Heart left ventricle (tissue), 16 donors: ENCODE data around the gene NXPH4. TPM values are rescaled to one million over a fixed set of nuclear protein-coding genes. Genes with fewer than 3 reads are reported as not detected.

Experiments used
- ATAC-seq, 4 donors: fragments of 200-7000 bp; cut with Tn5 transposase; one replicate each; pipeline ENCODE4 v1.9.1; 2020 to 2022; ENCODE audit warnings: moderate library complexity in 4 of 4, mild to moderate bottlenecking in 3 of 4, moderate number of reproducible peaks in 1 of 4
- DNase-seq, 5 donors: peaks; one replicate each; pipeline ENCODE4 v3.0.0-alpha.2; 2020
- H3K27ac ChIP-seq, 12 donors: fragments of 200-600 bp; sonication (generic) in 4 of 12; one replicate each; pipeline versions ENCODE4 v1.5.0 to v1.8.0; 2016 to 2022; ENCODE audit warnings: mild to moderate bottlenecking in 2 of 12
- H3K27me3 ChIP-seq, 9 donors: fragments of 200-600 bp; sonication (generic) in 2 of 9; one replicate each; pipeline versions ENCODE4 v1.5.1 to v1.8.0; 2016 to 2022; ENCODE audit warnings: mild to moderate bottlenecking in 3 of 9
- H3K36me3 ChIP-seq, 9 donors: fragments of 200-600 bp; sonication (generic) in 2 of 9; one replicate each; pipeline versions ENCODE4 v1.5.0 to v1.8.0; 2018 to 2022; ENCODE audit warnings: mild to moderate bottlenecking in 2 of 9
- H3K4me1 ChIP-seq, 12 donors: fragments of 200-600 bp; sonication (generic) in 4 of 12; one replicate each; pipeline versions ENCODE4 v1.5.0 to v1.8.0; 2016 to 2022; ENCODE audit warnings: mild to moderate bottlenecking in 3 of 12
- H3K4me3 ChIP-seq, 12 donors: fragments of 200-600 bp; sonication (generic) in 4 of 12; one replicate each; pipeline versions ENCODE4 v1.5.0 to v1.8.0; 2017 to 2022; ENCODE audit warnings: mild to moderate bottlenecking in 9 of 12, moderate library complexity in 4 of 12
- H3K9me3 ChIP-seq, 12 donors: fragments of 200-600 bp; sonication (generic) in 4 of 12; one replicate each; pipeline versions ENCODE4 v1.5.0 to v1.8.0; 2016 to 2022; ENCODE audit warnings: mild to moderate bottlenecking in 1 of 12
- CTCF ChIP-seq, 12 donors: fragments of 200-600 bp; sonication (generic) in 4 of 12; IDR thresholded peaks; one replicate each; pipeline versions ENCODE4 v1.5.0 to v1.8.0; 2018 to 2022; ENCODE audit warnings: antibody characterized with exemption in 12 of 12, mild to moderate bottlenecking in 5 of 12
- POLR2A ChIP-seq, 2 donors: fragments of 450-650 bp; IDR thresholded peaks; one replicate each; pipeline ENCODE4 v1.6.1; 2017; ENCODE audit warnings: antibody characterized with exemption in 2 of 2, mild to moderate bottlenecking in 2 of 2, moderate library complexity in 2 of 2
- WGBS, 4 donors: extraction: QIAGEN DNeasy Blood & Tissue Kit in 2 of 4; methylation state at CpG; one replicate each; pipeline versions ENCODE4 v1.1.5 to v1.1.7; 2013 to 2018; 5-methylcytosine and 5-hydroxymethylcytosine counted together
- intact Hi-C, 10 donors: fragments of 100-400 bp; cut with DNase I; formaldehyde crosslinking; loops; one replicate each; pipeline versions ENCODE4 v1.11.1 to v1.14.2; 2022
- polyA plus RNA-seq, 2 donors: library from polyadenylated mRNA; stranded (reverse); fragments of 200-250 nt; gene quantifications; one replicate each; pipeline ENCODE4 v1.2.3, GENCODE V29; 2013
- total RNA-seq, 9 donors: library from RNA; depleted of rRNA in 2 of 9; stranded (reverse); fragments of >200 nt in 2 of 9; fragmentation: NEBNext Ultra II Directional in 3 of 9; extraction: Animal tissue kit (Norgen Biotek cat#: 25700) in 3 of 9; gene quantifications; one replicate each; pipeline versions ENCODE4 v1.1.0 to v1.2.4, GENCODE V29; 2016 to 2023
- donor health status: ischemic (EF 13 %, LVEDD 7.1; RV severe dilation, severe dysfunction).
- donor health status: healthy with polysubstance abuse.
- donor health status: DM: no; HTN: yes; CAD: no.
- donor health status: DM: no; HTN: no; CAD: no.
- donor health status: ischemic (EF 25% LVEDD 6.9; RV normal size, moderate dysfunction).
- donor health status: ischemic (EF 25% LVEDD 5.7; RV mildly dilated, moderate dysfunction).
- donor health status: healthy.
- donor health status: DM: yes; HTN: yes; CAD: no.
- donor health status: ischemic (EF 35%, LVEDD 5.7; RV mildly dilated, moderate dysfunction).
- donor health status: nonischemic (EF 11% LVEDD 7.7; RV severe dilation, severe dysfunction).
- donor health status: DM: yes; HTN: yes; CAD: no.
- donor health status: PGD.
- donor health status: ischemic (EF 29% LVEDD 5.4; RV normal size, mild dysfunction).
- donor health status: nonischemic (EF 23%, LVEDD 6.1; RV moderate dilation, normal function).

Gene NXPH4
- total and polyA plus RNA-seq, 11 donors: 1.3 to 8.0 (median 3.0) TPM

GRCh38 chr12:57262126-57262822 is 45.7 kb downstream of the NXPH4 start:
- Histone ChIP-seq H3K4me1 (peaks cover 0 to 57% (median 22%) of the 10 kb centered on the region in 12 donors), H3K4me3 (no peak overlapping the region), H3K27me3 (no peaks in the 10 kb centered on the region), H3K36me3 (peaks cover 0 to 77% (median 46%) of the 10 kb centered on the region in 9 donors), H3K27ac (peak overlapping the region; percentile 51 to 89 (median 80)), H3K9me3 (no peaks in the 10 kb centered on the region)
- TF ChIP-seq CTCF (IDR thresholded peaks at IDR 0.05): no peak
- no peak for TF ChIP-seq POLR2A (IDR thresholded peaks at IDR 0.05)
- 61 to 73% (median 66%) methylated on average over 3 of the region's 3 CpGs for WGBS, 4 donors
- ATAC-seq (no peak), DNase-seq (no peak)
- intact Hi-C loops: loop anchor here in 8 of 10 donors (2.0 to 5.0 kb wide), 2 partner anchors 190 to 191 kb away; no protein-coding TSS in a partner anchor

- no peaks in the 10 kb centered on the region for H3K9me3 ChIP-seq
- WGBS, 4 donors: 93 to 97% (median 94%) methylated on average over 2 of the region's 2 CpGs
- ATAC-seq (no peak), DNase-seq (no peak)
- TF ChIP-seq POLR2A (IDR thresholded peaks at IDR 0.05): no peak
- TF ChIP-seq CTCF (IDR thresholded peaks at IDR 0.05): no peak
- H3K27me3 ChIP-seq: no peaks in the 10 kb centered on the region
- H3K36me3 ChIP-seq: peaks cover 0 to 77% (median 46%) of the 10 kb centered on the region in 9 donors
- peaks cover 0 to 54% (median 21%) of the 10 kb centered on the region in 12 donors for H3K4me1 ChIP-seq
- peak overlapping the region in 7 of 12 donors; percentile 76 to 89 (median 86) for H3K27ac ChIP-seq
- H3K4me3 ChIP-seq: no peak overlapping the region
- intact Hi-C loops: loop anchor here in 8 of 10 donors (2.0 to 5.0 kb wide), 2 partner anchors 189 to 190 kb away; no protein-coding TSS in a partner anchor
These were observed 46.5 kb downstream of the NXPH4 start for GRCh38 chr12:57263096-57263495.

GRCh38 chr12:57266681-57267080 is 50.1 kb downstream of the NXPH4 start:
- no peak for DNase-seq

More at GRCh38 chr12:57266681-57267080, 50.1 kb downstream of the NXPH4 start:
- intact Hi-C loops: loop anchor here in 1 of 10 donors (5.0 kb wide), 1 partner anchor 186 kb away; no protein-coding TSS in a partner anchor
- Histone ChIP-seq H3K4me1 (peaks cover 0 to 37% (median 11%) of the 10 kb centered on the region in 12 donors), H3K9me3 (no peaks in the 10 kb centered on the region), H3K36me3 (peaks cover 0 to 84% (median 53%) of the 10 kb centered on the region in 9 donors), H3K27ac (no peak overlapping the region), H3K4me3 (no peak overlapping the region), H3K27me3 (no peaks in the 10 kb centered on the region)
- no peak for ATAC-seq
- TF ChIP-seq CTCF (IDR thresholded peaks at IDR 0.05) (no peak), POLR2A (IDR thresholded peaks at IDR 0.05) (no peak)
